ENCODE data around the gene SP140. TPM values are rescaled to one million over a fixed set of nuclear protein-coding genes. Genes with fewer than 3 reads are reported as not detected.
A peak's percentile ranks its signal among the peaks of the same experiment; 100 is the strongest.

Gene SP140
- total and polyA plus RNA-seq, 10 of the 15 experiments (the other 5 are each of a cell fraction or from before 2014, with no cell fraction given), result 61.7 to 164 (median 90.7) TPM

GRCh38 chr2:230268606-230269243, 43.2 kb downstream of the SP140 start:
- H4K20me1 ChIP-seq (ENCODE audit: control insufficient read depth, insufficient read depth), result no peaks in the 10 kb centered on the region
- ChIA-PET POLR2A (interaction anchor here (0.6 to 1.1 kb wide), 4 partner anchors 49 to 417 kb away, joined by 3 to 4 read pairs (median 3); partner anchors contain the start of gene SP110), RAD21 (ENCODE audit: unreplicated experiment) (interaction anchor here (0.8 to 2.4 kb wide), 11 partner anchors 11 to 403 kb away, joined by 3 to 19 read pairs (median 4); partner anchors contain the start of genes SP140 and SP140L), CTCF (interaction anchor here (0.8 to 1.5 kb wide), 8 partner anchors 11 to 66 kb away, joined by 3 to 7 read pairs (median 4); no protein-coding TSS in a partner anchor), SMC1A (ENCODE audit: uncharacterized antibody, unreplicated experiment) (interaction anchor here (0.8 to 2.0 kb wide), 18 partner anchors 11 to 149 kb away, joined by 3 to 15 read pairs (median 4); partner anchors contain the start of genes SP140 and SP140L)
- 11% methylated on average over 3 of the region's 3 CpGs for WGBS (ENCODE audit: insufficient coverage, insufficient replicate concordance, low lambda C conversion rate, missing lambda C conversion rate)
- no peaks in the 10 kb centered on the region for H3K79me2 ChIP-seq (ENCODE audit: control insufficient read depth, insufficient read depth, low read length)
- H3K9ac ChIP-seq (ENCODE audit: control insufficient read depth, insufficient read depth, low read length), result peak overlapping the region; percentile 7; the same call in 1 of the 2 replicates
- DNase-seq (ENCODE audit: low read depth, low spot score) (peak; percentile 36), FAIRE-seq (peak; percentile 31), ATAC-seq (peak; percentile 59)
- intact Hi-C loops (cut with micrococcal nuclease; ENCODE audit: unreplicated experiment), result loop anchor here (5.0 kb wide), 2 partner anchors 149 to 344 kb away; partner anchors contain the start of gene SP100
- H3K36me3 ChIP-seq (ENCODE audit: control insufficient read depth in 2 of 2, insufficient read depth in 2 of 2, low read length in 1 of 2), result peaks cover 4 to 9% of the 10 kb centered on the region in 2 experiments; a peak in 3 of 4 replicates
- no peak overlapping the region for H2AFZ ChIP-seq (ENCODE audit: control insufficient read depth, low read depth, low read length)
- peaks cover 2% of the 10 kb centered on the region; the same call in 2 of the 3 replicates for H3K9me3 ChIP-seq (replicated peaks; ENCODE audit: control insufficient read depth, insufficient read depth, low read length)
- 0 out of 2 replicates have a peak, but pooled peaks have one; percentile 18 for TF ChIP-seq RELB (IDR thresholded peaks at IDR 0.05; ENCODE audit: low read depth)
- TF ChIP-seq BCL11A (IDR thresholded peaks at IDR 0.05; ENCODE audit: low read depth, low read length), result 0 out of 2 replicates have a peak, but pooled peaks have one; percentile 14
- TF ChIP-seq TCF3 (IDR thresholded peaks at IDR 0.05; ENCODE audit: borderline replicate concordance, insufficient read depth, low read depth, low read length), result no peak
- peak; percentile 39; the same call in 1 of the 2 replicates for TF ChIP-seq JUNB (IDR thresholded peaks at IDR 0.05)
- 0 out of 4 replicates have a peak, but pooled peaks have one; percentile 21 to 27 for TF ChIP-seq IKZF2 (IDR thresholded peaks at IDR 0.05)
- TF ChIP-seq FOXM1 (IDR thresholded peaks at IDR 0.05; ENCODE audit: low read depth, low read length), result no peak
- no peak for TF ChIP-seq ESRRA (IDR thresholded peaks at IDR 0.05; ENCODE audit: low read length)
- TF ChIP-seq ETV6 (conservative IDR thresholded peaks at IDR 0.05 in 1 of 2, IDR thresholded peaks at IDR 0.05 in 1 of 2; ENCODE audit: borderline replicate concordance in 1 of 2, low read depth in 1 of 2), result peak in 1 of 2 experiments; percentile 47; a peak in 2 of 4 replicates
- no TSS peak for BruUV-seq (replicated peaks)
- peak overlapping the region; percentile 80 for H3K4me2 ChIP-seq (ENCODE audit: control insufficient read depth, insufficient read depth)
- in situ Hi-C loops (cut with MboI), result no loop called here
- no peak overlapping the region for H3K4me3 ChIP-seq
- H3K27me3 ChIP-seq (replicated peaks in 1 of 2; ENCODE audit: control insufficient read depth in 2 of 2, insufficient read depth in 2 of 2, low read length in 1 of 2), result no peaks in the 10 kb centered on the region
- peak overlapping the region; percentile 76 for H3K27ac ChIP-seq (ENCODE audit: control insufficient read depth, insufficient read depth)
- H3K4me1 ChIP-seq (ENCODE audit: control insufficient read depth, insufficient read depth, low read length), result peaks cover 28% of the 10 kb centered on the region

Measured in GM12878 (cell line).